ENCODE data around the gene SLC11A2. TPM values are rescaled to one million over a fixed set of nuclear protein-coding genes. Genes with fewer than 3 reads are reported as not detected.

The SLC11A2 gene
- total and polyA plus RNA-seq, 9 of the 15 experiments (the other 6 are each of a cell fraction or from before 2014, with no cell fraction given), result 21.1 to 54.0 (median 32.9) TPM

DNA sequence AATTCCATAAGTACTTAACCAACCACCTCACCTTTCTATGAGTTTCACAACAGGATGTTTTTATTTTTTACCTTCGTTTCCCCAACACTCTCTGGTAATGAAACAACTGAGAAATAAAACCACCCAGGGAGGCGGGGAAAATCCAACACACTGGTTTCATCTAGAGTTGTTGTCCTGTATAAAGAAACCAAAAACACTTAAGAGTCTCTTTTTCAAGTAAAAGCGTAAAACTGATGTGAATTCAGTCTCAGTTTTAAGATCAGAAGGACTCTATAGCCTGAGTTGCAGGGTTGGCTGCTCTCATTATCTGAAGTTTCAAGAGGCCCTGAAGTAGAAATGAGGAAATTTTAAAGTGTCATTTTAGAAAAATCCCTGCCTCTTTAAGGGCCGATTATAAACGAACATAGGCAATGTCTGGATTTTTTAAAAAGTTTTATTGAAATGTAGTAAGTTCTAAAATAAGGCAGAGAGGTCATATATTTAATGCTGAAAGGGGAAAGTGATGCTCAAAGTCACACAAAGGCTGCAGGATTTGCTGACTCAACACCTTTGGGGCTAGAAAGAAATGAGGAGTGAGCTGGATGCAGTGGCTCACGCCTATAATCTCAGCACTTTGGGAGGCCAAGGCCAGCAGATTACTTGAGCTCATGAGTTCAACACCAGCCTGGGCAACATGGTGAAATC, 46.7 kb downstream of the SLC11A2 start (continued):
- peak; percentile 83 for TF ChIP-seq MAFG (tag; conservative IDR thresholded peaks at IDR 0.05)

DNA sequence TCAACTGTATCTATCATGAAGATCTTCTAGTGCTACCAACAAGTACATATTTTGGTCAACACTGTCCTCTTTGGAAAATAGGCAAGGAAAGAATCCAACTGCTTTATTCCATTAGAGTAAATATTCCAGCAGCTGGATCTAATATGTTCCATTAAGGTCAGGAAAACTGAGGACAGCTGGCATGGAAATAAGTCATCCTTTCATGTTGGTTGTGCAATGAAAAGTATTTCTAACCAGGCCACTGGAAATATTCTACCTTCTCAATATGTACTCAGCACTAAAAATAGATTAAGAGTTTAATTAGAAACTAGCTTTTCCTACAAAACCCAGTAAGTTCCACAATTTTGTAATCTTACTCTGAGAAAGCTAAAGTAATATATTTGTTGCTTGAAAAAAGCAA, 54.2 kb downstream of the SLC11A2 start:
- Histone ChIP-seq H3K36me3 (ENCODE audit: control insufficient read depth, insufficient read depth, low read length) (no peaks in the 10 kb centered on the region), H3K4me3 (no peak overlapping the region), H3K9me1 (ENCODE audit: control insufficient read depth, insufficient read depth, low read length) (no peaks in the 10 kb centered on the region), H3K27me3 (ENCODE audit: control insufficient read depth in 2 of 2, insufficient read depth in 2 of 2, low read length in 2 of 2) (no peaks in the 10 kb centered on the region), H3K79me2 (ENCODE audit: control insufficient read depth, insufficient read depth, low read length) (no peaks in the 10 kb centered on the region), H2AFZ (ENCODE audit: low read depth, low read length) (no peak overlapping the region), H4K20me1 (replicated peaks; ENCODE audit: control insufficient read depth, insufficient read depth, low read length) (no peaks in the 10 kb centered on the region), H3K4me1 (replicated peaks in 1 of 2; ENCODE audit: control insufficient read depth in 2 of 2, insufficient read depth in 2 of 2, low read length in 2 of 2) (no peaks in the 10 kb centered on the region), H3K4me2 (ENCODE audit: insufficient read depth, low read length) (no peak overlapping the region), H3K9me3 (replicated peaks; ENCODE audit: control insufficient read depth, insufficient read depth, low read depth, low read length) (no peaks in the 10 kb centered on the region), H3K27ac (ENCODE audit: extremely low read depth, low read depth, low read length) (no peak overlapping the region), H3K9ac (ENCODE audit: insufficient read depth in 1 of 2, low read depth in 2 of 2, low read length in 2 of 2) (no peak overlapping the region)
- POLR2A ChIA-PET, result no interaction called here
- DNase-seq (ENCODE audit: extremely low read depth in 1 of 4, low spot score in 3 of 4) (no peak), FAIRE-seq (no peak), ATAC-seq (no peak)
- no peak for TF ChIP-seq EHMT2 (IDR thresholded peaks at IDR 0.05)
- no peak for TF ChIP-seq ARID1B (IDR thresholded peaks at IDR 0.05)
- TF ChIP-seq, protein P1, sequence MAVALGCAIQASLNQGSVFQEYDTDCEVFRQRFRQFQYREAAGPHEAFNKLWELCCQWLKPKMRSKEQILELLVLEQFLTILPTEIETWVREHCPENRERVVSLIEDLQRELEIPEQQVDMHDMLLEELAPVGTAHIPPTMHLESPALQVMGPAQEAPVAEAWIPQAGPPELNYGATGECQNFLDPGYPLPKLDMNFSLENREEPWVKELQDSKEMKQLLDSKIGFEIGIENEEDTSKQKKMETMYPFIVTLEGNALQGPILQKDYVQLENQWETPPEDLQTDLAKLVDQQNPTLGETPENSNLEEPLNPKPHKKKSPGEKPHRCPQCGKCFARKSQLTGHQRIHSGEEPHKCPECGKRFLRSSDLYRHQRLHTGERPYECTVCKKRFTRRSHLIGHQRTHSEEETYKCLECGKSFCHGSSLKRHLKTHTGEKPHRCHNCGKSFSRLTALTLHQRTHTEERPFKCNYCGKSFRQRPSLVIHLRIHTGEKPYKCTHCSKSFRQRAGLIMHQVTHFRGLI (CRISPR knock-in tag; IDR thresholded peaks at IDR 0.05), result no peak
- TF ChIP-seq EZH2 (IDR thresholded peaks at IDR 0.05; ENCODE audit: borderline replicate concordance, low read depth, low read length), result no peak
- no peak for TF ChIP-seq KLF1 (tag; IDR thresholded peaks at IDR 0.05)
- no peak for TF ChIP-seq COPS2 (conservative IDR thresholded peaks at IDR 0.05)
- TF ChIP-seq BRCA1 (IDR thresholded peaks at IDR 0.05), result no peak
- no peak for TF ChIP-seq BRCA1 (CRISPR knock-in tag; IDR thresholded peaks at IDR 0.05)
- TF ChIP-seq ZNF778 (CRISPR knock-in tag; IDR thresholded peaks at IDR 0.05), result no peak
- no peak for TF ChIP-seq ZSCAN29 (IDR thresholded peaks at IDR 0.05)
- no peak for TF ChIP-seq LEF1 (IDR thresholded peaks at IDR 0.05)
- TF ChIP-seq PRPF4 (IDR thresholded peaks at IDR 0.05; ENCODE audit: insufficient read depth, low read depth, low read length, poor library complexity, severe bottlenecking), result no peak
- TF ChIP-seq, protein P2, sequence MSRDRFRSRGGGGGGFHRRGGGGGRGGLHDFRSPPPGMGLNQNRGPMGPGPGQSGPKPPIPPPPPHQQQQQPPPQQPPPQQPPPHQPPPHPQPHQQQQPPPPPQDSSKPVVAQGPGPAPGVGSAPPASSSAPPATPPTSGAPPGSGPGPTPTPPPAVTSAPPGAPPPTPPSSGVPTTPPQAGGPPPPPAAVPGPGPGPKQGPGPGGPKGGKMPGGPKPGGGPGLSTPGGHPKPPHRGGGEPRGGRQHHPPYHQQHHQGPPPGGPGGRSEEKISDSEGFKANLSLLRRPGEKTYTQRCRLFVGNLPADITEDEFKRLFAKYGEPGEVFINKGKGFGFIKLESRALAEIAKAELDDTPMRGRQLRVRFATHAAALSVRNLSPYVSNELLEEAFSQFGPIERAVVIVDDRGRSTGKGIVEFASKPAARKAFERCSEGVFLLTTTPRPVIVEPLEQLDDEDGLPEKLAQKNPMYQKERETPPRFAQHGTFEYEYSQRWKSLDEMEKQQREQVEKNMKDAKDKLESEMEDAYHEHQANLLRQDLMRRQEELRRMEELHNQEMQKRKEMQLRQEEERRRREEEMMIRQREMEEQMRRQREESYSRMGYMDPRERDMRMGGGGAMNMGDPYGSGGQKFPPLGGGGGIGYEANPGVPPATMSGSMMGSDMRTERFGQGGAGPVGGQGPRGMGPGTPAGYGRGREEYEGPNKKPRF (IDR thresholded peaks at IDR 0.05; ENCODE audit: low read depth, low read length), result no peak
- TF ChIP-seq POU5F1 (IDR thresholded peaks at IDR 0.05; ENCODE audit: borderline replicate concordance, low read depth, low read length, partially characterized antibody), result no peak
- TF ChIP-seq, protein P3, sequence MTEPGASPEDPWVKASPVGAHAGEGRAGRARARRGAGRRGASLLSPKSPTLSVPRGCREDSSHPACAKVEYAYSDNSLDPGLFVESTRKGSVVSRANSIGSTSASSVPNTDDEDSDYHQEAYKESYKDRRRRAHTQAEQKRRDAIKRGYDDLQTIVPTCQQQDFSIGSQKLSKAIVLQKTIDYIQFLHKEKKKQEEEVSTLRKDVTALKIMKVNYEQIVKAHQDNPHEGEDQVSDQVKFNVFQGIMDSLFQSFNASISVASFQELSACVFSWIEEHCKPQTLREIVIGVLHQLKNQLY (CRISPR knock-in tag; conservative IDR thresholded peaks at IDR 0.05), result no peak
- TF ChIP-seq ZNF707 (CRISPR knock-in tag; conservative IDR thresholded peaks at IDR 0.05), result no peak
- in situ Hi-C loops (cut with MboI) (no loop called here), intact Hi-C loops (cut with micrococcal nuclease) (no loop called here)
- CTCF ChIA-PET (ENCODE audit: low intra/inter-chr PET ratio), result no interaction called here
- BruUV-seq (replicated peaks), result no TSS peak
